HepG2 (cell line): ENCODE results near the gene SNRNP27. TPM values are rescaled to one million over a fixed set of nuclear protein-coding genes. Genes with fewer than 3 reads are reported as not detected.

Experiments used
- CEBPG ChIP-seq: IDR thresholded peaks from 2 replicates; pipeline ENCODE4 v1.6.1; 2016
- CHD4 ChIP-seq: fragments of 200-600 bp; sonication (generic); IDR thresholded peaks from 2 replicates; pipeline ENCODE4 v1.7.0; 2017; ENCODE audit warnings: mild to moderate bottlenecking, low read length, borderline replicate concordance
- HMGXB3 ChIP-seq: sonication (generic); formaldehyde crosslinking; IDR thresholded peaks from 2 replicates; pipeline ENCODE4 v1.4.0; 2020; ENCODE audit warnings: missing genetic modification reagents, borderline replicate concordance
- HNRNPK ChIP-seq: fragments of 200-400 bp; formaldehyde crosslinking; IDR thresholded peaks from 2 replicates; pipeline ENCODE4 v1.6.1; 2018; ENCODE audit warnings: low read length, low read depth, moderate library complexity, mild to moderate bottlenecking; ENCODE audit not compliant: poor library complexity, severe bottlenecking
- KDM1A ChIP-seq: IDR thresholded peaks from 2 replicates; pipeline ENCODE4 v1.6.1; 2016; ENCODE audit warnings: missing compliant biosample characterization
- MLXIP ChIP-seq: sonication (generic); formaldehyde crosslinking; IDR thresholded peaks from 2 replicates; pipeline ENCODE4 v1.9.0; 2021; ENCODE audit warnings: missing genetic modification reagents, borderline replicate concordance
- MTF2 ChIP-seq: sonication (generic); formaldehyde crosslinking; IDR thresholded peaks from 2 replicates; pipeline ENCODE4 v1.5.0; 2020; ENCODE audit warnings: missing genetic modification reagents, borderline replicate concordance
- NFKBIZ ChIP-seq: IDR thresholded peaks from 2 replicates; pipeline ENCODE4 v1.6.1; 2018; ENCODE audit warnings: missing genetic modification reagents, missing compliant biosample characterization
- TBP ChIP-seq: sonication (generic); formaldehyde crosslinking; IDR thresholded peaks from 2 replicates; pipeline ENCODE4 v1.5.0; 2020; ENCODE audit warnings: missing genetic modification reagents
- TERF1 ChIP-seq: sonication (generic); formaldehyde crosslinking; IDR thresholded peaks from 2 replicates; pipeline ENCODE4 v1.8.0; 2022; ENCODE audit warnings: mild to moderate bottlenecking, missing genetic modification reagents, moderate library complexity
- ZFP91 ChIP-seq: sonication (generic); formaldehyde crosslinking; IDR thresholded peaks from 2 replicates; pipeline ENCODE4 v1.9.0; 2022; ENCODE audit warnings: missing genetic modification reagents, mild to moderate bottlenecking, borderline replicate concordance
- ZNF12 ChIP-seq: sonication (generic); formaldehyde crosslinking; IDR thresholded peaks from 2 replicates; pipeline ENCODE4 v1.5.0; 2020; ENCODE audit warnings: missing genetic modification reagents
- ZNF253 ChIP-seq: sonication (generic); formaldehyde crosslinking; IDR thresholded peaks from 2 replicates; pipeline ENCODE4 v1.8.0; 2022; ENCODE audit warnings: mild to moderate bottlenecking, missing genetic modification reagents, borderline replicate concordance
- ZNF451 ChIP-seq: sonication (generic); formaldehyde crosslinking; IDR thresholded peaks from 2 replicates; pipeline ENCODE4 v1.5.0; 2020; ENCODE audit warnings: mild to moderate bottlenecking, missing genetic modification reagents
- ZNF510 ChIP-seq: sonication (generic); formaldehyde crosslinking; IDR thresholded peaks from 2 replicates; pipeline ENCODE4 v1.4.0; 2020; ENCODE audit warnings: low read depth, mild to moderate bottlenecking, missing genetic modification reagents
- ZNF605 ChIP-seq: sonication (generic); formaldehyde crosslinking; IDR thresholded peaks from 2 replicates; pipeline ENCODE4 v1.8.0; 2022; ENCODE audit warnings: mild to moderate bottlenecking, missing genetic modification reagents
- ZNF639 ChIP-seq: conservative IDR thresholded peaks from 2 replicates; pipeline ENCODE4 v1.6.1; 2018; ENCODE audit warnings: missing genetic modification reagents
- polyA plus RNA-seq, 8 experiments: library from polyadenylated mRNA; depleted of rRNA in 3 of 8; stranded (reverse) in 7 of 8; unstranded in 1 of 8; fragments of >200 nt; fragmentation: Illumina TruSeq in 4 of 8; extraction: Trizol in 4 of 8; gene quantifications; 2 replicates each; pipeline versions ENCODE4 v1.2.1 to v1.2.3, GENCODE V29; 2011 to 2016; ENCODE audit warnings: low read depth in 4 of 8, missing spikeins in 1 of 8, mixed read lengths in 1 of 8; ENCODE audit not compliant: insufficient read depth in 1 of 8
- total RNA-seq, 5 experiments: library from RNA; depleted of rRNA; stranded (reverse); fragments of >200 nt; fragmentation: Illumina TruSeq; extraction: Trizol; gene quantifications; 2 replicates each; pipeline ENCODE4 v1.2.3, GENCODE V29; 2016; ENCODE audit warnings: low read depth in 1 of 5

The SNRNP27 gene
- total and polyA plus RNA-seq, 2 of the 13 experiments (the other 11 are each of a cell fraction or from before 2014, with no cell fraction given) = 49.8 to 54.6 TPM

GRCh38 chr2:69926849-69927515 is 33.2 kb downstream of the SNRNP27 start (continued):
- TF ChIP-seq HMGXB3 = no peak
- no peak for TF ChIP-seq ZNF451 (CRISPR knock-in tag)
- TF ChIP-seq NFKBIZ (CRISPR knock-in tag) = 0 out of 2 replicates have a peak, but pooled peaks have one; percentile 79
- no peak for TF ChIP-seq TERF1 (CRISPR knock-in tag)
- TF ChIP-seq ZNF510 (CRISPR knock-in tag) = no peak
- peak; percentile 83; the same call in 1 of the 2 replicates for TF ChIP-seq ZNF12 (CRISPR knock-in tag)
- no peak for TF ChIP-seq CHD4
- TF ChIP-seq ZNF253 = no peak
- no peak for TF ChIP-seq HNRNPK
- TF ChIP-seq MLXIP (CRISPR knock-in tag) = no peak
- TF ChIP-seq CEBPG (CRISPR knock-in tag) = peak; percentile 99
- TF ChIP-seq TBP = no peak
- TF ChIP-seq ZNF605 (CRISPR knock-in tag) = no peak
- no peak for TF ChIP-seq ZNF639 (CRISPR knock-in tag)
- no peak for TF ChIP-seq MTF2 (CRISPR knock-in tag)
- TF ChIP-seq ZFP91 (CRISPR knock-in tag) = no peak
- peak; percentile 51; the same call in 1 of the 2 replicates for TF ChIP-seq KDM1A (CRISPR knock-in tag)
